BE2C (cell line): ENCODE results near the gene TAF4B.
"Not testable (repeated sequence)": the region's sequence is repeated elsewhere in the genome, so short reads cannot be mapped to it uniquely, and the experiment has no call there.

Source experiments
- DNase-seq: peaks from one replicate; pipeline ENCODE4 v3.0.0-alpha.2; 2020
- H3K27me3 ChIP-seq: fragments of 250-450 bp; sonication (Bioruptor Pico); 2 replicates; pipeline ENCODE4 v1.5.1; 2020; ENCODE audit warnings: mild to moderate bottlenecking
- H3K36me3 ChIP-seq: fragments of 250-450 bp; sonication (Bioruptor Pico); 2 replicates; pipeline ENCODE4 v1.5.1; 2020; ENCODE audit warnings: mild to moderate bottlenecking
- H3K4me1 ChIP-seq: fragments of 250-450 bp; sonication (Bioruptor Pico); 2 replicates; pipeline ENCODE4 v1.5.1; 2020
- H3K4me3 ChIP-seq: 2 replicates; pipeline ENCODE4 v1.5.1; 2011; ENCODE audit warnings: low read depth, low read length
- H3K9me3 ChIP-seq: fragments of 250-450 bp; sonication (Bioruptor Pico); 2 replicates; pipeline ENCODE4 v1.5.1; 2020
- CTCF ChIP-seq: IDR thresholded peaks from 2 replicates; pipeline ENCODE4 v1.5.1; 2012; ENCODE audit warnings: mild to moderate bottlenecking, low read depth, low read length

TAF4B gene

GRCh38 chr18:26192233-26192632, 34.0 kb upstream of the TAF4B start:
- no peaks in the 10 kb centered on the region for H3K9me3 ChIP-seq
- no peak overlapping the region for H3K4me3 ChIP-seq
- TF ChIP-seq CTCF = no peak
- no peaks in the 10 kb centered on the region for H3K27me3 ChIP-seq
- H3K36me3 ChIP-seq = no peaks in the 10 kb centered on the region
- DNase-seq = no peak
- no peaks in the 10 kb centered on the region for H3K4me1 ChIP-seq

- H3K36me3 ChIP-seq = no peaks in the 10 kb centered on the region
- H3K9me3 ChIP-seq = no peaks in the 10 kb centered on the region
- TF ChIP-seq CTCF = no peak
- no peak for DNase-seq
- no peaks in the 10 kb centered on the region for H3K27me3 ChIP-seq
- H3K4me3 ChIP-seq = no peak overlapping the region
- H3K4me1 ChIP-seq = no peaks in the 10 kb centered on the region
Measured at GRCh38 chr18:26196605-26197004, 29.6 kb upstream of the TAF4B start.

GRCh38 chr18:26202001-26202400, 24.2 kb upstream of the TAF4B start:
- H3K9me3 ChIP-seq, H3K4me3 ChIP-seq, DNase-seq, H3K4me1 ChIP-seq, H3K27me3 ChIP-seq, H3K36me3 ChIP-seq: not testable (repeated sequence)

GRCh38 chr18:26205318-26205717, 20.9 kb upstream of the TAF4B start:
- TF ChIP-seq CTCF = no peak
- DNase-seq = no peak
- no peaks in the 10 kb centered on the region for H3K36me3 ChIP-seq
- H3K27me3 ChIP-seq = no peaks in the 10 kb centered on the region
- no peak overlapping the region for H3K4me3 ChIP-seq
- H3K4me1 ChIP-seq = no peaks in the 10 kb centered on the region
- no peaks in the 10 kb centered on the region for H3K9me3 ChIP-seq

GRCh38 chr18:26206488-26206887, 19.8 kb upstream of the TAF4B start:
- no peaks in the 10 kb centered on the region for H3K27me3 ChIP-seq
- no peak for DNase-seq
- H3K4me1 ChIP-seq = no peaks in the 10 kb centered on the region
- no peak for TF ChIP-seq CTCF
- H3K36me3 ChIP-seq = no peaks in the 10 kb centered on the region
- no peaks in the 10 kb centered on the region for H3K9me3 ChIP-seq
- no peak overlapping the region for H3K4me3 ChIP-seq

- no peaks in the 10 kb centered on the region for H3K27me3 ChIP-seq
- no peak for TF ChIP-seq CTCF
- no peak overlapping the region for H3K4me3 ChIP-seq
- H3K4me1 ChIP-seq = no peaks in the 10 kb centered on the region
- H3K9me3 ChIP-seq = no peaks in the 10 kb centered on the region
- no peaks in the 10 kb centered on the region for H3K36me3 ChIP-seq
- no peak for DNase-seq
Measured at GRCh38 chr18:26207937-26208336, 18.3 kb upstream of the TAF4B start.

- H3K27me3 ChIP-seq = no peaks in the 10 kb centered on the region
- TF ChIP-seq CTCF = no peak
- DNase-seq = no peak
- no peaks in the 10 kb centered on the region for H3K4me1 ChIP-seq
- H3K9me3 ChIP-seq = no peaks in the 10 kb centered on the region
- no peak overlapping the region for H3K4me3 ChIP-seq
- H3K36me3 ChIP-seq = no peaks in the 10 kb centered on the region
Measured at GRCh38 chr18:26208977-26209376, 17.3 kb upstream of the TAF4B start.
